SK-N-SH treated with all-trans-retinoic acid at 6 μM for 48 hours (cell line): ENCODE data around the gene PJA2.

Experiments
- ATAC-seq: fragments of 200-7000 bp; cut with Tn5 transposase; 3 replicates; pipeline ENCODE4 v1.9.1; 2020; ENCODE audit warnings: mild to moderate bottlenecking, moderate library complexity
- ARNTL ChIP-seq: fragments of 450-650 bp; formaldehyde crosslinking; IDR thresholded peaks from 2 replicates; pipeline ENCODE4 v1.5.0; 2020; ENCODE audit warnings: low read depth, mild to moderate bottlenecking, moderate library complexity, borderline replicate concordance
- BACH2 ChIP-seq: fragments of 250-450 bp; sonication (Bioruptor Pico); IDR thresholded peaks from 2 replicates; pipeline ENCODE4 v1.9.0; 2021; ENCODE audit warnings: mild to moderate bottlenecking, borderline replicate concordance
- CREB5 ChIP-seq: fragments of 250-450 bp; sonication (Bioruptor Pico); IDR thresholded peaks from 2 replicates; pipeline ENCODE4 v1.5.1; 2020; ENCODE audit warnings: low read depth, mild to moderate bottlenecking, moderate library complexity
- CSDC2 ChIP-seq: fragments of 250-450 bp; sonication (Bioruptor Pico); IDR thresholded peaks from 2 replicates; pipeline ENCODE4 v1.5.0; 2020; ENCODE audit warnings: mild to moderate bottlenecking, moderate library complexity
- ESRRG ChIP-seq: fragments of 250-450 bp; sonication (Bioruptor Pico); IDR thresholded peaks from 2 replicates; pipeline ENCODE4 v1.6.1; 2021; ENCODE audit warnings: mild to moderate bottlenecking
- GLIS3 ChIP-seq: fragments of 250-450 bp; sonication (Bioruptor Pico); IDR thresholded peaks from 2 replicates; pipeline ENCODE4 v1.5.0; 2020; ENCODE audit warnings: mild to moderate bottlenecking, moderate library complexity
- ISL1 ChIP-seq: fragments of 250-450 bp; sonication (Bioruptor Pico); IDR thresholded peaks from 2 replicates; pipeline ENCODE4 v2.1.2; 2022; ENCODE audit warnings: mild to moderate bottlenecking, moderate library complexity
- OSR1 ChIP-seq: fragments of 250-450 bp; sonication (Bioruptor Pico); IDR thresholded peaks from 2 replicates; pipeline ENCODE4 v1.8.0; 2022; ENCODE audit warnings: moderate library complexity, mild to moderate bottlenecking, inconsistent platforms
- PATZ1 ChIP-seq: fragments of 250-450 bp; sonication (Bioruptor Pico); IDR thresholded peaks from 2 replicates; pipeline ENCODE4 v1.8.0; 2020; ENCODE audit warnings: mild to moderate bottlenecking, moderate library complexity, borderline replicate concordance
- POU6F1 ChIP-seq: fragments of 250-450 bp; sonication (Bioruptor Pico); IDR thresholded peaks from 2 replicates; pipeline ENCODE4 v1.8.0; 2021; ENCODE audit warnings: low read depth, mild to moderate bottlenecking, moderate library complexity, borderline replicate concordance
- PPARA ChIP-seq: fragments of 250-450 bp; sonication (Bioruptor Pico); IDR thresholded peaks from 2 replicates; pipeline ENCODE4 v1.5.0; 2020; ENCODE audit warnings: mild to moderate bottlenecking, borderline replicate concordance
- RARB ChIP-seq: fragments of 250-450 bp; sonication (Bioruptor Pico); IDR thresholded peaks from 2 replicates; pipeline ENCODE4 v1.8.0; 2021; ENCODE audit warnings: mild to moderate bottlenecking, moderate library complexity
- TCF4 ChIP-seq: fragments of 250-450 bp; sonication (Bioruptor Pico); IDR thresholded peaks from 2 replicates; pipeline ENCODE4 v1.8.0; 2021; ENCODE audit warnings: mild to moderate bottlenecking, moderate library complexity, borderline replicate concordance
- TOX ChIP-seq: fragments of 250-450 bp; sonication (Bioruptor Pico); IDR thresholded peaks from 2 replicates; pipeline ENCODE4 v1.8.0; 2021; ENCODE audit warnings: mild to moderate bottlenecking, moderate library complexity, borderline replicate concordance
- TSHZ2 ChIP-seq: fragments of 250-450 bp; sonication (Bioruptor Pico); IDR thresholded peaks from 2 replicates; pipeline ENCODE4 v1.5.0; 2020; ENCODE audit warnings: mild to moderate bottlenecking, moderate library complexity
- ZC3H10 ChIP-seq: fragments of 250-450 bp; sonication (Bioruptor Pico); IDR thresholded peaks from 2 replicates; pipeline ENCODE4 v1.5.1; 2021; ENCODE audit warnings: mild to moderate bottlenecking, moderate library complexity
- ZFP3 ChIP-seq: fragments of 250-450 bp; sonication (Bioruptor Pico); IDR thresholded peaks from 2 replicates; pipeline ENCODE4 v1.5.0; 2020; ENCODE audit warnings: mild to moderate bottlenecking, moderate library complexity
- ZFP30 ChIP-seq: fragments of 450-650 bp; formaldehyde crosslinking; IDR thresholded peaks from 2 replicates; pipeline ENCODE4 v1.5.0; 2022; ENCODE audit warnings: mild to moderate bottlenecking, moderate library complexity
- ZNF565 ChIP-seq: fragments of 450-650 bp; formaldehyde crosslinking; conservative IDR thresholded peaks from 2 replicates; pipeline ENCODE4 v1.5.0; 2020; ENCODE audit warnings: low read depth, mild to moderate bottlenecking, moderate library complexity
- ZNF8 ChIP-seq: fragments of 450-650 bp; formaldehyde crosslinking; IDR thresholded peaks from 2 replicates; pipeline ENCODE4 v1.5.0; 2020; ENCODE audit warnings: mild to moderate bottlenecking, moderate library complexity

Gene PJA2

GRCh38 chr5:109453251-109453650 lies 43.5 kb upstream of the PJA2 start:
- TF ChIP-seq POU6F1 (CRISPR knock-in tag) (no peak), PATZ1 (no peak), ZNF565 (no peak), CSDC2 (CRISPR knock-in tag) (no peak), BACH2 (CRISPR knock-in tag) (no peak), ZC3H10 (CRISPR knock-in tag) (no peak), ARNTL (CRISPR knock-in tag) (no peak), ZNF8 (CRISPR knock-in tag) (no peak), OSR1 (CRISPR knock-in tag) (no peak), PPARA (CRISPR knock-in tag) (no peak), ISL1 (CRISPR knock-in tag) (no peak), ESRRG (CRISPR knock-in tag) (no peak), TSHZ2 (CRISPR knock-in tag) (no peak), CREB5 (CRISPR knock-in tag) (no peak), RARB (no peak), GLIS3 (no peak), ZFP3 (CRISPR knock-in tag) (no peak)
- TF ChIP-seq, all 23 proteins: peak for 0
- ATAC-seq: no peak

- ATAC-seq: no peak
- no peak for TF ChIP-seq RARB
- no peak for TF ChIP-seq ZFP3 (CRISPR knock-in tag)
- no peak for TF ChIP-seq OSR1 (CRISPR knock-in tag)
- TF ChIP-seq PATZ1: no peak
- TF ChIP-seq BACH2 (CRISPR knock-in tag): no peak
- no peak for TF ChIP-seq CSDC2 (CRISPR knock-in tag)
- TF ChIP-seq ZNF565: no peak
- TF ChIP-seq, all 23 proteins: peak for 0
Observed at GRCh38 chr5:109452661-109453060, 42.9 kb upstream of the PJA2 start.

GRCh38 chr5:109451146-109451545 lies 41.4 kb upstream of the PJA2 start:
- TF ChIP-seq ZFP30 (CRISPR knock-in tag): no peak
- no peak for TF ChIP-seq ISL1 (CRISPR knock-in tag)
- no peak for TF ChIP-seq TCF4 (CRISPR knock-in tag)
- TF ChIP-seq POU6F1 (CRISPR knock-in tag): no peak
- no peak for TF ChIP-seq PATZ1
- no peak for TF ChIP-seq TSHZ2 (CRISPR knock-in tag)
- no peak for TF ChIP-seq ZNF565
- TF ChIP-seq ZFP3 (CRISPR knock-in tag): no peak
- no peak for TF ChIP-seq BACH2 (CRISPR knock-in tag)
- no peak for TF ChIP-seq TOX (CRISPR knock-in tag)
- TF ChIP-seq RARB: no peak
- ATAC-seq: no peak
